Calu3 (cell line): ENCODE results near the gene BTRC. TPM values are rescaled to one million over a fixed set of nuclear protein-coding genes. Genes with fewer than 3 reads are reported as not detected.
"Not testable (repeated sequence)": the region's sequence is repeated elsewhere in the genome, so short reads cannot be mapped to it uniquely, and the experiment has no call there.

Experiments used
- BruUV-seq: library from RNA; stranded (reverse); fragments of 400-500 nt; replicated peaks from 2 replicates; lab custom pipeline; 2021; lab: Mats Ljungman, UMichigan
- CTCF ChIA-PET: fragments of 300-600 bp; sonication (Branson Sonifier 250); formaldehyde crosslinking; loops from one replicate; lab custom pipeline; 2022; ENCODE audit warnings: antibody characterized with exemption; lab: Charles Lee
- DNase-seq: peaks from one replicate; pipeline ENCODE4 v3.0.0; 2022
- H3K27ac Mint-ChIP-seq: one replicate; pipeline ENCODE4 v1.8.0; 2022; ENCODE audit warnings: mixed read lengths; ENCODE audit not compliant: unreplicated experiment
- H3K27me3 Mint-ChIP-seq: one replicate; pipeline ENCODE4 v1.8.0; 2022; ENCODE audit warnings: mixed read lengths; ENCODE audit not compliant: unreplicated experiment
- H3K36me3 Mint-ChIP-seq: one replicate; pipeline ENCODE4 v1.8.0; 2022; ENCODE audit warnings: mild to moderate bottlenecking, moderate library complexity, mixed read lengths; ENCODE audit not compliant: insufficient read depth, unreplicated experiment
- H3K4me1 Mint-ChIP-seq: one replicate; pipeline ENCODE4 v1.8.0; 2022; ENCODE audit warnings: mild to moderate bottlenecking, low read depth, mixed read lengths; ENCODE audit not compliant: unreplicated experiment
- H3K4me3 Mint-ChIP-seq: one replicate; pipeline ENCODE4 v1.8.0; 2022; ENCODE audit warnings: mild to moderate bottlenecking, low read depth, moderate library complexity, mixed read lengths; ENCODE audit not compliant: unreplicated experiment
- H3K9me3 Mint-ChIP-seq: one replicate; pipeline ENCODE4 v1.8.0; 2022; ENCODE audit warnings: low read depth, mixed read lengths; ENCODE audit not compliant: unreplicated experiment
- CTCF ChIP-seq: fragments of 200-600 bp; IDR thresholded peaks from one replicate; pipeline ENCODE4 v1.8.0; 2022; ENCODE audit warnings: antibody characterized with exemption; ENCODE audit not compliant: unreplicated experiment
- intact Hi-C: fragments of 100-400 bp; cut with micrococcal nuclease; formaldehyde crosslinking; loops from one replicate; pipeline ENCODE4 v1.10.0; 2022; ENCODE audit not compliant: unreplicated experiment
- total RNA-seq: library from RNA; stranded (reverse); gene quantifications from 2 replicates; pipeline ENCODE4 v1.2.3, GENCODE V29; 2022

Gene BTRC
- total RNA-seq, 1 experiment from 2014 or later = 7.9 TPM

GRCh38 chr10:101357958-101358357 is 4.0 kb downstream of the BTRC start:
- no TSS peak for BruUV-seq
- CTCF ChIA-PET = no interaction called here
- H3K27me3 Mint-ChIP-seq = no peaks in the 10 kb centered on the region
- H3K9me3 Mint-ChIP-seq = no peaks in the 10 kb centered on the region
- peaks cover 17% of the 10 kb centered on the region for H3K36me3 Mint-ChIP-seq
- no peak for TF ChIP-seq CTCF
- DNase-seq = no peak
- peaks cover 21% of the 10 kb centered on the region for H3K4me1 Mint-ChIP-seq
- no peak overlapping the region for H3K27ac Mint-ChIP-seq
- intact Hi-C loops = no loop called here
- H3K4me3 Mint-ChIP-seq = no peak overlapping the region

- Mint-ChIP-seq H3K9me3 (no peaks in the 10 kb centered on the region), H3K4me3 (no peak overlapping the region), H3K27ac (no peak overlapping the region), H3K36me3 (peaks cover 15% of the 10 kb centered on the region), H3K27me3 (no peaks in the 10 kb centered on the region), H3K4me1 (peaks cover 21% of the 10 kb centered on the region)
- intact Hi-C loops = no loop called here
- BruUV-seq = no TSS peak
- CTCF ChIA-PET = no interaction called here
- no peak for DNase-seq
- TF ChIP-seq CTCF = no peak
Measured at GRCh38 chr10:101358706-101359300, 4.8 kb downstream of the BTRC start.

GRCh38 chr10:101360090-101360489 is 6.1 kb downstream of the BTRC start:
- intact Hi-C loops, DNase-seq, H3K9me3 Mint-ChIP-seq, H3K27me3 Mint-ChIP-seq, H3K4me3 Mint-ChIP-seq, BruUV-seq, H3K36me3 Mint-ChIP-seq, H3K27ac Mint-ChIP-seq: not testable (repeated sequence)
- H3K4me1 Mint-ChIP-seq = peaks cover 19% of the 10 kb centered on the region
- CTCF ChIA-PET = interaction anchor here (0.9 kb wide), 1 partner anchor 59 kb away, joined by 3 read pairs; no protein-coding TSS in a partner anchor

GRCh38 chr10:101360841-101361240 is 6.9 kb downstream of the BTRC start:
- H3K27ac Mint-ChIP-seq, H3K36me3 Mint-ChIP-seq, intact Hi-C loops, H3K4me3 Mint-ChIP-seq, BruUV-seq, H3K27me3 Mint-ChIP-seq, CTCF ChIA-PET, DNase-seq, H3K9me3 Mint-ChIP-seq: not testable (repeated sequence)
- H3K4me1 Mint-ChIP-seq = peaks cover 15% of the 10 kb centered on the region

GRCh38 chr10:101363850-101364400 is 10.0 kb downstream of the BTRC start:
- CTCF ChIA-PET = no interaction called here
- BruUV-seq = no TSS peak
- no peak for TF ChIP-seq CTCF
- Mint-ChIP-seq H3K36me3 (no peaks in the 10 kb centered on the region), H3K4me1 (peaks cover 8% of the 10 kb centered on the region), H3K27me3 (no peaks in the 10 kb centered on the region), H3K27ac (no peak overlapping the region), H3K9me3 (no peaks in the 10 kb centered on the region), H3K4me3 (no peak overlapping the region)
- no peak for DNase-seq
- intact Hi-C loops = no loop called here
